Suprapubic skin (tissue), 3 donors: ENCODE data around the gene CES4A.

Experiments used
- POLR2A ChIP-seq, 2 donors: fragments of 450-650 bp; IDR thresholded peaks; one replicate each; pipeline ENCODE4 v1.6.1; 2017; ENCODE audit warnings: antibody characterized with exemption in 2 of 2, mild to moderate bottlenecking in 2 of 2, moderate library complexity in 2 of 2
- TF ChIP-seq, protein P1 (sequence below), 2 donors: fragments of 200-600 bp in 1 of 2; fragments of 450-650 bp in 1 of 2; sonication (generic) in 1 of 2; IDR thresholded peaks; one replicate each; pipeline ENCODE4 v1.5.1; 2016 to 2019; ENCODE audit warnings: antibody characterized with exemption in 2 of 2, mild to moderate bottlenecking in 1 of 2, moderate library complexity in 1 of 2

DNA sequence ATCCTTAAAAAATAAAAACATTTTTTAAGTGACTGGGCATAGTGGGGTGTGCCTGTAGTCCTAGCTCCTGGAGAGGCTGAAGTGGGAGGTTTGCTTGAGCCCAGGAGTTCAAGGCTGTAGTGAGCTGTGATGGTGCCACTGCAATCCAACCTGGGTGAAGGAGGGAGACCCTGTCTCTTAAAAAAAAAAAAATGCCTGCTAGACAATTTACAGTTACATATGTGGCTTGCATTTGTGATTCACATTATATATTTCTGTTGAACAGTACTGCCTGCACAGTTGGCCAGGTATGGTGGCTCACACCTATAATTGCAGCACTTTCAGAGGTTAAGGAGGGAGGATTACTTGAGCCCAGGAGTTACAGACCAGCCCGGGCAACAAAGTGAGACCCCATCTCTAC lies 64.0 kb downstream of the CES4A start:
- TF ChIP-seq POLR2A (IDR thresholded peaks at IDR 0.05), result no peak
- TF ChIP-seq, protein P1, sequence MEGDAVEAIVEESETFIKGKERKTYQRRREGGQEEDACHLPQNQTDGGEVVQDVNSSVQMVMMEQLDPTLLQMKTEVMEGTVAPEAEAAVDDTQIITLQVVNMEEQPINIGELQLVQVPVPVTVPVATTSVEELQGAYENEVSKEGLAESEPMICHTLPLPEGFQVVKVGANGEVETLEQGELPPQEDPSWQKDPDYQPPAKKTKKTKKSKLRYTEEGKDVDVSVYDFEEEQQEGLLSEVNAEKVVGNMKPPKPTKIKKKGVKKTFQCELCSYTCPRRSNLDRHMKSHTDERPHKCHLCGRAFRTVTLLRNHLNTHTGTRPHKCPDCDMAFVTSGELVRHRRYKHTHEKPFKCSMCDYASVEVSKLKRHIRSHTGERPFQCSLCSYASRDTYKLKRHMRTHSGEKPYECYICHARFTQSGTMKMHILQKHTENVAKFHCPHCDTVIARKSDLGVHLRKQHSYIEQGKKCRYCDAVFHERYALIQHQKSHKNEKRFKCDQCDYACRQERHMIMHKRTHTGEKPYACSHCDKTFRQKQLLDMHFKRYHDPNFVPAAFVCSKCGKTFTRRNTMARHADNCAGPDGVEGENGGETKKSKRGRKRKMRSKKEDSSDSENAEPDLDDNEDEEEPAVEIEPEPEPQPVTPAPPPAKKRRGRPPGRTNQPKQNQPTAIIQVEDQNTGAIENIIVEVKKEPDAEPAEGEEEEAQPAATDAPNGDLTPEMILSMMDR (IDR thresholded peaks at IDR 0.05), result no peak
